HG03280 (cell line): ENCODE data around the gene ARHGEF3.

Experiments used
- ATAC-seq: cut with Tn5 transposase; IDR thresholded peaks from one replicate; pipeline ENCODE4 v1.9.1; 2021; ENCODE audit warnings: mild to moderate bottlenecking, moderate library complexity; ENCODE audit not compliant: unreplicated experiment

The ARHGEF3 gene

GRCh38 chr3:56801662-56802377 lies at the start of gene ARHGEF3:
ARHGEF3 (minus strand) TSS chr3:56801949; CDS start chr3:56801798, 151 bp downstream.
- ATAC-seq: peak; percentile 89

GRCh38 chr3:56849698-56850097 lies 47.9 kb upstream of the ARHGEF3 start:
- no peak for ATAC-seq

- no peak for ATAC-seq
Measured at GRCh38 chr3:56845505-56845904, 43.8 kb upstream of the ARHGEF3 start.

- ATAC-seq: no peak
Measured at GRCh38 chr3:56844536-56844935, 42.8 kb upstream of the ARHGEF3 start.

GRCh38 chr3:56839784-56840715 lies 38.3 kb upstream of the ARHGEF3 start:
- ATAC-seq: no peak

DNA sequence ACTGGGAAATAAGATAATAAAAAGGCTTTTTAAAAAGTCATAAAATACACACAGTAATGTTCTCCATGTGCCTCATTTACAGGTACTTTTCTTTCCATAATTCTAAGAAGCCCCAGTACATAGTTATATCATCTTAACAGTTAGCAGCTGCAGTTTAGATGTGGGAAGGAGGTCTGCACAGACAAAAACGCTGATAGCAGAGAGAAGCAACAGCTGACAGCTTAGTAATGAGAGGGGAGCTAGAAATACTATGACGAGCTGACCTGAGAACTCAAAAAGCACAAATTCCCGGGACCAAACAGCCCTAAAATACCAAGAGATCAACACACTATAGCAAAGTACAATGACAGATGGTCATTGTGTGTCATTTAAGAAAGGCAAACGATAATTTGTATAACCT lies 36.7 kb upstream of the ARHGEF3 start:
- no peak for ATAC-seq

DNA sequence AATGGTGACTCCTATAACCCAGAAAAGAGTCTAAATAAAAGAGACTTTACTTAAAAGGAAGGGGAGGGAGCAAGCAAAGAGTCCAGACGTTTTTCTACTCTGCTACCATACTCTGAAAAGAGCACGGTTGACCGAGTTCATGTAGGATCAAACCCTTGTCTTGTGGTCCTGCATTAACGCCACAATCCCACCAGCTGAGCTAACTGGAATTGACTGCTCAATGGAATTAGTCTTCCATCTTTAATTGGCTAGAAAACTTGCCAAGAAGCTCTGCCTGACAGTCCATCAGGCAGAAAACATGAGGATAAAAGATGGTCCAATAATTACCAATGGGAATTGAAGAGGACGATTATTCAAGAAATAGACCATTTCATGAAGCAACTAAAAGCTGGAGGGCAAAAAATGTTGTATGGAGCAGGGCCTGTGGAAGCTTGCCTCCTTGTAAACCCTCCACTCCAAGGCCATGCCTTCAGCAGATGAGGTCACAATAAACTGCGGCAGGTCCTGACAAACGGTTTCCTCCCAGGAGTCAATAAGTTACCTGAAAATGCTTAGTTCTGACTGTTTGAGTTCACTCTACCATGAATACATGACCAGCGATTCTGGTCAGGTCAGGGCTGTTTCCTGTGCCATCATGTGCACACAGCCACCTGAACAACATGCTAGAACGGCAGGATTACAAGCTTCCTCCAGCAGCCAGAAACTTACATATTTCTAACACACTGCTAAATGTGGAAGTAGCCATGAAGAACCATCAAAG lies 35.6 kb upstream of the ARHGEF3 start:
- no peak for ATAC-seq

GRCh38 chr3:56836276-56837163 lies 34.8 kb upstream of the ARHGEF3 start:
- ATAC-seq: no peak

GRCh38 chr3:56835650-56836227 lies 34.0 kb upstream of the ARHGEF3 start:
- no peak for ATAC-seq

DNA sequence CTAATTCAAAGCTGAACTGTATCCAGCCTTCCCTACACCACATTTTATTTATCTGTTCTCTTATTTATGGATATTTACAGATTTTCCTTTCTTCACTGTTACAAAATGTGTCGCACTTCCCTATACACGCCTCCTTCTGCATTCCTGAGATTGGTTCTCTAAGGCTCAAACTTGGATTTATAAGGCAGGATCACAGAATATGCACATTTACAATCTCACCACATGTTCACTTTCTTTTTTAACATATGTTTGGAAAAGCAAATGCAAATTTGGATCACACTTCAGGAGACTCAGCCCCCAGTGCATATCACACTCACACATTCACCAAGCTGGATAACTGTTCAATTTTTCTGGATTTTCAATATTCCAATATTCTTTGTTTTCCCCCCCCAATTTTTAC lies 31.8 kb upstream of the ARHGEF3 start:
- no peak for ATAC-seq

- no peak for ATAC-seq
Measured at GRCh38 chr3:56833022-56833421, 31.3 kb upstream of the ARHGEF3 start.

DNA sequence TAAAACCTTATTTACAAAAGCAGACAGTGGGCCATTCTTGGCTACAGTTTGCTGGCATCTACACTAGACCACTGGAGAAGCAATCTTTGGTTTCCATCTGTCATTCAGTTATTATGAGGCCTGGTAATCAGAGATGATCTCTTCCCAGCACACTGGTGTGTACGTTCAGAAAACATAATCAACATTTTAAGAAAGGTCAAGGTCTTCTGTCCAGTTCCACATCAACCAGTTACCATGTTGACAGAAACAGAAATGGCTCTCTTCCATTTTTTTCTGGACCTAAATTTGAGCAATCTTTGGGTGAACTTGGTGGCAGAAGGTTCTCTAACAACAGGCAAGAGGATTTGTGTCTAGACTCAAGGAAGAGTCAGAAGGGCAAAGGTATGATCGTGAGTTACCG lies 29.8 kb upstream of the ARHGEF3 start:
- no peak for ATAC-seq

- no peak for ATAC-seq
Measured at GRCh38 chr3:56830884-56831283, 29.1 kb upstream of the ARHGEF3 start.

DNA sequence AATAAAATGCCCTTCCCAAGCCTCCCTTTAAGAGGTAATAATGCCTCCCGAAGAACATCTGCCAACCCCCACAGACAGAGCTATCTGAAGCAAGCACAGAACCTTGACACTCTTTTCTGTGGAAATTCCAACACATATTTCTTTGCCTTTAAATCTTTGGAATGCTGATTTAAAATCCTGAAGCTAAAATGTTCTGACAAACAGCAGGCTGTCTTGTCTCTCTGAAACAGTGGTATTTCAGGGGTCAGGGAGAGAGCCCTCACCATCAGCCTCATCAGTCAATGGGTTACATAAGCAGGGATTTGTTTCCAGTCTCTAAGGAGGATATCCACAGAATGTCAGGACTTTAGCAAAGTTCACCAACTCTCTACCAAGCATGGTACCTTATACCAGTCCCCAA lies 27.8 kb upstream of the ARHGEF3 start:
- no peak for ATAC-seq

DNA sequence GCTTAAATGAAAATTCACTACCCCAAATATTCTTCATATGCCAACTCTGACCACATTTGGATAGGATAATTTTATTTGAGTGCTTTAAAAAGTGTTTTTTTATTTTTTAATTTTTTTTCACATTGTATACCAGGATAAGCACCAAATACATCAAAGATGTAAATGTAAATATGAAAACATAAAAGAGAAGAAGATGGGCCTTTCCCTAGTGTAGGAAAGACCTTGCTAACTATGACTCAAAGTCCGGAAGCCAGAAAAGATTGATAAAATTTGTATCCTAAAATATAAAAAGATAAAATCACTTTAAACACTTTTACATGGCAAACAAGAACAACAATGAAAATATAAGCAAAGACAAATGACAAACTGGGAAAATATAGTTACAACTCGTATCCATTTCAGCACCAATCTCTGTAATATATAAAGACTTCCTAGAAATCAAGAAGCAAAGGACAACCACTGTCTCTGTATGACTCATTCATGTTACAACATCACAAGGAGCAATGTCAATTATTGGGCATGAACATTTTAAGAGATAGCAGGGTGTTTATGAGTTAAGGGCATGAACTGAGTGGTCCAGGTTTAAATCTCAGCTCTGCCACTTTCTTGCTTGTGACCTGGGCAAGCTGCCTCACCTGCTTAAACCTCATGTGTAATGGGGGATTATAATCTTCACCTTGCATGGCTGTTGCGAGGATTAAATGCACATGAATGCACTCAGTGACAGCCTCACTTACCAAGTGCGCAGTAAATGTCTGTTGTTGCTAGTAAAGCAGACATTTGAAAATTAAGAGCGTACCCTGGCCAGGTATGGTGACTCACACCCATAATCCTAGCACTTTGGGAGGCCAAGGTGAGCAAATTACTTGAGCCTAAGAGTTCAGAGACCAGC lies 25.3 kb upstream of the ARHGEF3 start:
- ATAC-seq: no peak

- ATAC-seq: no peak
Measured at GRCh38 chr3:56825567-56826438, 24.1 kb upstream of the ARHGEF3 start.

DNA sequence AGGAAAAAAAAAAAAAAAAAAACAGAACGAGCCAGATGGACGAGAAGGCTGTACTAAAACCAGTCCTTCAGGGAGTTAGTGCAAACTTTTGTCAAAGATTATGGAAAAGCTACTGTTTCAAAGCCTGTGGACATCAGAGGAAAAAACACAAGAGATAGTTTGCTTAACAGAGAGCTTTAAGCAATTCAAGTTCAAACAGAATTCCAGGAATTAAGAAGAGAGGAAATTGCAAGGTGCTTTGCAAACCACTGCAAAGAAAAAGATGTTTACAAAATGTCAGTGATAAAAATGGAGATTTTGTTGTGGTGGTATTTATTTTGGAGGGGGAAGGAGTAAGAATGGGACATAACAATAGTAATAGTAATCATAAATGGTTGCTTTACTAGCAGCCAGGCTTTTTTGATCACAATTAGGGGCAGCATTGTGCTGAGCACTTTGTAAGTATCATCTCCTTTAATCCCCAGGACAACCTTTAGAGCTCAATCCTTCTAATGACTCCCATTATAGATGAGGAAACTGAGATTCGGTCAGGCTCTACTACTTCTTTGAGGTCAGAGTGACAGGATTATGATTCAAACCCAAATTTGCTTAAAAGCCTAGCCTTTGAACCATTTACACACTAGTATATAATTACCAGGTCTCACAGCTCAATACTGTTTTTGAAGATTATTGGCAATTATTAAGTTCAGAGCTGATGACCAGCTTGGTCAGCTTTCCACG lies 22.4 kb upstream of the ARHGEF3 start:
- ATAC-seq: no peak
